Fibroblast of lung (primary cell): ENCODE results near the gene IL17D. TPM values are rescaled to one million over a fixed set of nuclear protein-coding genes. Genes with fewer than 3 reads are reported as not detected.

Experiments
- DNase-seq, 2 donors: peaks; one replicate each; pipeline versions ENCODE4 v3.0.0 to v3.0.0-alpha.2; 2010; ENCODE audit warnings: low read depth in 2 of 2
- H2AFZ ChIP-seq: 2 replicates; pipeline ENCODE4 v1.5.1; 2012; ENCODE audit warnings: low read length, control low read depth, inconsistent platforms
- H3K27ac ChIP-seq: 2 replicates; pipeline ENCODE4 v1.5.1; 2011; ENCODE audit warnings: low read length, control low read depth; ENCODE audit not compliant: insufficient read depth
- H3K27me3 ChIP-seq: 2 replicates; pipeline ENCODE4 v1.5.1; 2011; ENCODE audit warnings: mild to moderate bottlenecking, low read length; ENCODE audit not compliant: control insufficient read depth, insufficient read depth
- H3K36me3 ChIP-seq: 2 replicates; pipeline ENCODE4 v1.5.1; 2011; ENCODE audit warnings: low read length; ENCODE audit not compliant: control insufficient read depth, insufficient read depth
- H3K4me1 ChIP-seq: 2 replicates; pipeline ENCODE4 v1.5.1; 2011; ENCODE audit warnings: low read length; ENCODE audit not compliant: control insufficient read depth, insufficient read depth; ENCODE audit errors: extremely low read depth
- H3K4me2 ChIP-seq: 2 replicates; pipeline ENCODE4 v1.5.1; 2011; ENCODE audit warnings: low read length, control low read depth; ENCODE audit not compliant: insufficient read depth; ENCODE audit errors: extremely low read depth
- H3K4me3 ChIP-seq, 4 experiments: fragments of 200-600 bp in 1 of 4; sonication (generic) in 1 of 4; replicated peaks in 1 of 4; 2 replicates each; pipeline ENCODE4 v1.5.1; 2011 to 2016; ENCODE audit warnings: low read length in 4 of 4, low read depth in 3 of 4, mild to moderate bottlenecking in 3 of 4, control low read depth in 2 of 4, inconsistent platforms in 1 of 4, mixed read lengths in 1 of 4; ENCODE audit not compliant: insufficient read depth in 1 of 4; ENCODE audit errors: control extremely low read depth in 1 of 4
- H3K79me2 ChIP-seq: 2 replicates; pipeline ENCODE4 v1.5.1; 2012; ENCODE audit warnings: mild to moderate bottlenecking, low read length, inconsistent platforms; ENCODE audit not compliant: control insufficient read depth, insufficient read depth
- H3K9ac ChIP-seq: 2 replicates; pipeline ENCODE4 v1.5.1; 2011; ENCODE audit warnings: mild to moderate bottlenecking, low read length, control low read depth; ENCODE audit not compliant: insufficient read depth
- H3K9me3 ChIP-seq: 2 replicates; pipeline ENCODE4 v1.5.1; 2012; ENCODE audit warnings: low read depth, low read length; ENCODE audit not compliant: control insufficient read depth, insufficient read depth
- H4K20me1 ChIP-seq: 2 replicates; pipeline ENCODE4 v1.5.1; 2011; ENCODE audit warnings: low read length; ENCODE audit not compliant: control insufficient read depth, insufficient read depth; ENCODE audit errors: extremely low read depth
- EZH2 ChIP-seq: IDR thresholded peaks from 2 replicates; pipeline ENCODE4 v1.5.1; 2012; ENCODE audit warnings: low read length, control low read depth, mild to moderate bottlenecking; ENCODE audit errors: missing control alignments
- polyA plus RNA-seq, 2 donors: library from polyadenylated mRNA; depleted of rRNA in 1 of 2; stranded (reverse) in 1 of 2; unstranded in 1 of 2; fragments of >200 nt; gene quantifications; 2 replicates each; pipeline ENCODE4 v1.2.1, GENCODE V29; 2011 to 2012; ENCODE audit warnings: missing spikeins in 1 of 2
- total RNA-seq: library from RNA; depleted of rRNA; stranded (reverse); fragments of >200 nt; gene quantifications from 2 replicates; pipeline ENCODE4 v1.2.1, GENCODE V29; 2014
- TF ChIP-seq, protein P1 (sequence below), 2 donors: IDR thresholded peaks in 1 of 2; conservative IDR thresholded peaks in 1 of 2; 1 replicate in 1 of 2; 2 replicates in 1 of 2; pipeline ENCODE4 v1.5.1; 2011 to 2012; ENCODE audit warnings: low read length in 2 of 2, control low read depth in 1 of 2, inconsistent platforms in 1 of 2, low read depth in 1 of 2, mild to moderate bottlenecking in 1 of 2

Gene IL17D
- total and polyA plus RNA-seq, 2 donors (not counting 1 experiment from before 2014, with no cell fraction given), result 1.2 to 2.3 TPM

GRCh38 chr13:20686167-20686566, 17.3 kb upstream of the IL17D start:
- H3K36me3 ChIP-seq, result no peaks in the 10 kb centered on the region
- no peak overlapping the region for H2AFZ ChIP-seq
- peaks cover 3% of the 10 kb centered on the region for H3K4me1 ChIP-seq
- H3K4me3 ChIP-seq, result no peak overlapping the region
- TF ChIP-seq EZH2, result no peak
- TF ChIP-seq, protein P1, sequence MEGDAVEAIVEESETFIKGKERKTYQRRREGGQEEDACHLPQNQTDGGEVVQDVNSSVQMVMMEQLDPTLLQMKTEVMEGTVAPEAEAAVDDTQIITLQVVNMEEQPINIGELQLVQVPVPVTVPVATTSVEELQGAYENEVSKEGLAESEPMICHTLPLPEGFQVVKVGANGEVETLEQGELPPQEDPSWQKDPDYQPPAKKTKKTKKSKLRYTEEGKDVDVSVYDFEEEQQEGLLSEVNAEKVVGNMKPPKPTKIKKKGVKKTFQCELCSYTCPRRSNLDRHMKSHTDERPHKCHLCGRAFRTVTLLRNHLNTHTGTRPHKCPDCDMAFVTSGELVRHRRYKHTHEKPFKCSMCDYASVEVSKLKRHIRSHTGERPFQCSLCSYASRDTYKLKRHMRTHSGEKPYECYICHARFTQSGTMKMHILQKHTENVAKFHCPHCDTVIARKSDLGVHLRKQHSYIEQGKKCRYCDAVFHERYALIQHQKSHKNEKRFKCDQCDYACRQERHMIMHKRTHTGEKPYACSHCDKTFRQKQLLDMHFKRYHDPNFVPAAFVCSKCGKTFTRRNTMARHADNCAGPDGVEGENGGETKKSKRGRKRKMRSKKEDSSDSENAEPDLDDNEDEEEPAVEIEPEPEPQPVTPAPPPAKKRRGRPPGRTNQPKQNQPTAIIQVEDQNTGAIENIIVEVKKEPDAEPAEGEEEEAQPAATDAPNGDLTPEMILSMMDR (conservative IDR thresholded peaks at IDR 0.05 in 1 of 2, IDR thresholded peaks at IDR 0.05 in 1 of 2; ENCODE audit: low read depth in 1 of 2, low read length in 2 of 2), result no peak
- no peak for DNase-seq
- H3K9ac ChIP-seq, result no peak overlapping the region
- H3K27me3 ChIP-seq, result no peaks in the 10 kb centered on the region
- H4K20me1 ChIP-seq, result no peaks in the 10 kb centered on the region
- H3K27ac ChIP-seq, result no peak overlapping the region
- no peak overlapping the region for H3K4me2 ChIP-seq
- no peaks in the 10 kb centered on the region for H3K9me3 ChIP-seq
- H3K79me2 ChIP-seq, result no peaks in the 10 kb centered on the region

DNA sequence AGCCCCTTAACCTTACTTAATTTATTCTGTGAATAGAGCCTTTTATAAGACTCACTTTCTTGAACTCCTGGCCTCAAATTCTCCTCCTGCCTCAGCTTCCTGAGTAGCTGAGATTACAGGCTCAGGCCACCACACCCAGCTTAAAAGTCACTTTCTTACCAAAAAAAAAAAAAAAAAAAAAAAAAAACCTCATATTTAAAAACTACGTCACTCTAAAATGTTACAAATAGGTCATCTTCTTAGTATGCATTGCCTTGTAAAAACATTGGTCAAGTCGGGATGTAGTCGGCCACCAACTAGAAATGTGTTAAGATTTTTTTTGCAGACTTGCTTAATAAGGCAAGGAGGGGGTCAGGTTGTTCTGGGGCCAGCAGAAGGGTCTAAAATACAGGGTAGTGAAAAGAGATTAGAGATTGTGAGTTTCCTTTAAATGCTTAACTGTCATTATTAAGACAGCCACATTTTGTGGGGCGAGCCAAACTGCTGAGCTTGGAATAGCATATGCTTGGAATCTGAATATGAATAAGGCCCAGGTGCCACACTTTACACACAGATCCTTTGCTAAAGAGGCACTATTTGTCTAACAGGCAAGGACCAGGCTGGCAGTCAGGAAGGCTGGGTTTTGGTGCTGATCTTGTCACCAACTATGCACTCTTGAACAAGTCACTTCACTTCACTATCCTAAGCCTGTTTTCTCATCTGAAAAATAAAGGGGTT, 16.5 kb upstream of the IL17D start:
- H3K9me3 ChIP-seq, result no peaks in the 10 kb centered on the region
- TF ChIP-seq, protein P1 (conservative IDR thresholded peaks at IDR 0.05 in 1 of 2, IDR thresholded peaks at IDR 0.05 in 1 of 2; ENCODE audit: low read depth in 1 of 2, low read length in 2 of 2), result no peak
- no peak for TF ChIP-seq EZH2
- no peaks in the 10 kb centered on the region for H3K27me3 ChIP-seq
- H3K79me2 ChIP-seq, result no peaks in the 10 kb centered on the region
- H3K4me1 ChIP-seq, result no peaks in the 10 kb centered on the region
- DNase-seq, result peak in 1 of 2 donors; percentile 27
- H3K9ac ChIP-seq, result no peak overlapping the region
- no peak overlapping the region for H3K4me2 ChIP-seq
- no peaks in the 10 kb centered on the region for H3K36me3 ChIP-seq
- no peak overlapping the region for H3K27ac ChIP-seq
- no peak overlapping the region for H3K4me3 ChIP-seq
- H4K20me1 ChIP-seq, result no peaks in the 10 kb centered on the region
- no peak overlapping the region for H2AFZ ChIP-seq

DNA sequence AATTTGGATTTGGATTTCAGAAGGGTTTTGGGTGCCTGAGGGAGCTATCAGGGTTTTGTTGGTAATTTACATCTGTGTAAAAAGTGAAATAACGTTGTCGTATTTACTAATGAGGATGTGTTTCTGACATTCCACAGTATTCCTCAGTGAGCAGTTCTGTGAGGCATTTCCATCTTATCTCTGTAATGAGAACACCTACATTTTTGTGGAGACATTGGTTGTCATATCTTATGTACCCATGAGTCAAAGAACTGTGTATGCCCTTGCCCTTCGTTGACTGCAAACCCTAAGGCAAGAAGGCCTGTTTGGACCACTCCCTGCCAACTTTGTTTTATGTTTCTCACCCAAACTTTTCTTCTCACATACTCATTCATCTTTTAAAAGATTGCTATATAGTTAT, 14.2 kb upstream of the IL17D start:
- Histone ChIP-seq H3K4me2 (no peak overlapping the region), H3K4me3 (no peak overlapping the region), H3K27me3 (no peaks in the 10 kb centered on the region), H3K36me3 (no peaks in the 10 kb centered on the region), H3K79me2 (no peaks in the 10 kb centered on the region), H2AFZ (no peak overlapping the region), H3K27ac (no peak overlapping the region), H3K4me1 (no peaks in the 10 kb centered on the region), H3K9me3 (no peaks in the 10 kb centered on the region), H4K20me1 (no peaks in the 10 kb centered on the region), H3K9ac (no peak overlapping the region)
- DNase-seq, result no peak
- no peak for TF ChIP-seq EZH2
- TF ChIP-seq, protein P1 (conservative IDR thresholded peaks at IDR 0.05 in 1 of 2, IDR thresholded peaks at IDR 0.05 in 1 of 2; ENCODE audit: low read depth in 1 of 2, low read length in 2 of 2), result no peak
